ENCODE results near the gene CBX5.
"Not testable (repeated sequence)": the region's sequence is repeated elsewhere in the genome, so short reads cannot be mapped to it uniquely, and the experiment has no call there.

The CBX5 gene

GRCh38 chr12:54294152-54294952 is 14.4 kb upstream of the CBX5 start:
- peak; percentile 66 for DNase-seq

GRCh38 chr12:54292931-54293241 is 13.0 kb upstream of the CBX5 start:
- DNase-seq: no peak

- DNase-seq: no peak
These were observed 12.4 kb upstream of the CBX5 start for GRCh38 chr12:54292083-54292930.

GRCh38 chr12:54287261-54288157 is 7.6 kb upstream of the CBX5 start:
- DNase-seq: no peak

- DNase-seq: no peak
These were observed 6.4 kb upstream of the CBX5 start for GRCh38 chr12:54286042-54287030.

- no peak for DNase-seq
These were observed 5.5 kb upstream of the CBX5 start for GRCh38 chr12:54285150-54286041.

GRCh38 chr12:54284070-54284780 is 4.3 kb upstream of the CBX5 start:
- not testable (repeated sequence) for DNase-seq

GRCh38 chr12:54282949-54283593 is 3.1 kb upstream of the CBX5 start:
- DNase-seq: no peak

- DNase-seq: not testable (repeated sequence)
These were observed 1.8 kb upstream of the CBX5 start for GRCh38 chr12:54281694-54282093.

GRCh38 chr12:54281261-54281638 is 1.3 kb upstream of the CBX5 start:
- DNase-seq: not testable (repeated sequence)

GRCh38 chr12:54280468-54281260 is 742 bp upstream of the CBX5 start, which contains the start of gene HNRNPA1:
HNRNPA1 (plus strand) TSS chr12:54280726; CDS start chr12:54280808, 82 bp downstream.
- peak; percentile 99 for DNase-seq

GRCh38 chr12:54279227-54279631 is 693 bp downstream of the CBX5 start:
- DNase-seq: no peak

GRCh38 chr12:54277823-54278276 is 2.1 kb downstream of the CBX5 start:
- no peak for DNase-seq

GRCh38 chr12:54276368-54276767 is 3.6 kb downstream of the CBX5 start:
- DNase-seq: no peak

- DNase-seq: no peak
These were observed 5.9 kb downstream of the CBX5 start for GRCh38 chr12:54273981-54274380.

GRCh38 chr12:54272214-54272613 is 7.7 kb downstream of the CBX5 start:
- peak; percentile 63 for DNase-seq

GRCh38 chr12:54270345-54270744 is 9.6 kb downstream of the CBX5 start:
- DNase-seq: peak; percentile 55

- DNase-seq: no peak
These were observed 13.1 kb downstream of the CBX5 start for GRCh38 chr12:54266852-54267251.
